ENCODE results near the gene ZNF526. TPM values are rescaled to one million over a fixed set of nuclear protein-coding genes. Genes with fewer than 3 reads are reported as not detected.

Gene ZNF526
- polyA plus RNA-seq, 3 donors = 0.96 to 3.4 (median 1.3) TPM

DNA sequence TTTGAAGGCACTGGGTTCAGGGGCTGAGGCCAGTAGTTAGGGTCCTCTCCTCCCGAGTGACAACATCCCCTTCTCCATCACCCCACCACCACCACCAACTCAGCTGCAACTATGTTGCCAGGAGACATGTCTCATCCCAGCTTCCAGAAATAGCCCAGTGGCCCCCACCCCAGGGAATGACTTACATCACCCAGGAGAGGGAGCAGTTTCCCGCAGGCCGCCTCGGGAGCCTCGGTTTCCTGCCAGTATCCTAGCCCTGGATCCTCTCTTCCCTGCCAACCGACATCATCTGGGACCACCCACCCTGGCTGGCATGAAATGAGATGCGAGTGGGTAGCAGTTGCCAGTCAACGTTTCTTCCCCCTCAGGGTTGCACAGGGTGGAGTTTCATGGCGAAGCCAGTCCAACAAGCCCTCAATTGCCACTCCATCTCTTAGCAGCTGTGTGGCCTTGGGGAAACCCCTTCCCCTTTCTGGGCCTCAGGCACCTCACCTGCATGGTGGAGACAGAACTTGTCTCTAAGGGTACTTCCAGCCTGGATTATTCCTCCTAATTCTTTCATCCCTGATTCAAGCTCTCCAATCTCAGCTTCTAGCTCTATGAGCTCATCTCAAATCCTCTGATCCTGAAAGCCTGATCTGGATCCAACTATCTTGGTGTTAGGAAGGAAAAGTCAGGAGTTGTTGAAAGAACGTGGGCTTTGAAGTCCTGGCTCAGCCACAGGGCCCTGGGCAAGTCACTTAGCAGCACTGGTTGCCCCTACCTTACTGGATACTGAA is 26.2 kb downstream of the ZNF526 start:
- intact Hi-C loops (cut with micrococcal nuclease) = loop anchor here in 1 of 2 donors (10.0 kb wide), 1 partner anchor 112 kb away; the partner anchor contains the start of gene POU2F2
- H3K9me3 Mint-ChIP-seq = no peaks in the 10 kb centered on the region
- H3K4me2 ChIP-seq (replicated peaks; ENCODE audit: extremely low read depth, low read length, poor library complexity, severe bottlenecking) = no peak overlapping the region
- peaks cover 0 to 4% (median 3%) of the 10 kb centered on the region in 3 donors for H3K27me3 Mint-ChIP-seq (ENCODE audit: low read depth in 3 of 3)
- H3K4me1 ChIP-seq (ENCODE audit: control insufficient read depth in 1 of 2, insufficient read depth in 2 of 2, low read length in 2 of 2) = peaks cover 28 to 37% of the 10 kb centered on the region in 2 donors
- H3K27ac ChIP-seq (ENCODE audit: low read depth in 1 of 2, low read length in 2 of 2) = no peak overlapping the region
- peaks cover 9 to 22% of the 10 kb centered on the region in 2 donors for H3K36me3 Mint-ChIP-seq
- H3K27me3 ChIP-seq (ENCODE audit: control insufficient read depth in 2 of 2, insufficient read depth in 2 of 2, low read length in 2 of 2) = no peaks in the 10 kb centered on the region
- H2AFZ ChIP-seq (ENCODE audit: insufficient read depth, low read depth, low read length, poor library complexity, severe bottlenecking) = no peak overlapping the region
- H3K79me2 ChIP-seq (ENCODE audit: insufficient read depth, low read length) = peaks cover 25% of the 10 kb centered on the region
- H3K4me3 Mint-ChIP-seq = no peak overlapping the region
- peak in 1 of 3 donors; percentile 26 for DNase-seq
- WGBS (ENCODE audit: insufficient coverage) = 39% methylated on average over 4 of the region's 10 CpGs
- peaks cover 38% of the 10 kb centered on the region for H3K4me1 Mint-ChIP-seq
- H3K36me3 ChIP-seq (replicated peaks in 1 of 2; ENCODE audit: control insufficient read depth in 1 of 2, insufficient read depth in 2 of 2, low read length in 2 of 2) = peaks cover 4 to 17% of the 10 kb centered on the region in 2 donors
- TF ChIP-seq, protein P1, sequence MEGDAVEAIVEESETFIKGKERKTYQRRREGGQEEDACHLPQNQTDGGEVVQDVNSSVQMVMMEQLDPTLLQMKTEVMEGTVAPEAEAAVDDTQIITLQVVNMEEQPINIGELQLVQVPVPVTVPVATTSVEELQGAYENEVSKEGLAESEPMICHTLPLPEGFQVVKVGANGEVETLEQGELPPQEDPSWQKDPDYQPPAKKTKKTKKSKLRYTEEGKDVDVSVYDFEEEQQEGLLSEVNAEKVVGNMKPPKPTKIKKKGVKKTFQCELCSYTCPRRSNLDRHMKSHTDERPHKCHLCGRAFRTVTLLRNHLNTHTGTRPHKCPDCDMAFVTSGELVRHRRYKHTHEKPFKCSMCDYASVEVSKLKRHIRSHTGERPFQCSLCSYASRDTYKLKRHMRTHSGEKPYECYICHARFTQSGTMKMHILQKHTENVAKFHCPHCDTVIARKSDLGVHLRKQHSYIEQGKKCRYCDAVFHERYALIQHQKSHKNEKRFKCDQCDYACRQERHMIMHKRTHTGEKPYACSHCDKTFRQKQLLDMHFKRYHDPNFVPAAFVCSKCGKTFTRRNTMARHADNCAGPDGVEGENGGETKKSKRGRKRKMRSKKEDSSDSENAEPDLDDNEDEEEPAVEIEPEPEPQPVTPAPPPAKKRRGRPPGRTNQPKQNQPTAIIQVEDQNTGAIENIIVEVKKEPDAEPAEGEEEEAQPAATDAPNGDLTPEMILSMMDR (IDR thresholded peaks at IDR 0.05) = no peak
- H3K9me3 ChIP-seq (replicated peaks in 1 of 2; ENCODE audit: control insufficient read depth in 1 of 2, insufficient read depth in 1 of 2, low read length in 2 of 2) = no peaks in the 10 kb centered on the region
- no peak overlapping the region for H3K4me3 ChIP-seq (replicated peaks in 1 of 3; ENCODE audit: low read depth in 2 of 3, low read length in 3 of 3)
- peaks cover 49% of the 10 kb centered on the region for H4K20me1 ChIP-seq (ENCODE audit: insufficient read depth, low read length)
- no peak overlapping the region for H3K9ac ChIP-seq (ENCODE audit: insufficient read depth, low read length, poor library complexity, severe bottlenecking)
- H3K27ac Mint-ChIP-seq = peak overlapping the region in 4 of 7 donors; percentile 20 to 79 (median 52)

DNA sequence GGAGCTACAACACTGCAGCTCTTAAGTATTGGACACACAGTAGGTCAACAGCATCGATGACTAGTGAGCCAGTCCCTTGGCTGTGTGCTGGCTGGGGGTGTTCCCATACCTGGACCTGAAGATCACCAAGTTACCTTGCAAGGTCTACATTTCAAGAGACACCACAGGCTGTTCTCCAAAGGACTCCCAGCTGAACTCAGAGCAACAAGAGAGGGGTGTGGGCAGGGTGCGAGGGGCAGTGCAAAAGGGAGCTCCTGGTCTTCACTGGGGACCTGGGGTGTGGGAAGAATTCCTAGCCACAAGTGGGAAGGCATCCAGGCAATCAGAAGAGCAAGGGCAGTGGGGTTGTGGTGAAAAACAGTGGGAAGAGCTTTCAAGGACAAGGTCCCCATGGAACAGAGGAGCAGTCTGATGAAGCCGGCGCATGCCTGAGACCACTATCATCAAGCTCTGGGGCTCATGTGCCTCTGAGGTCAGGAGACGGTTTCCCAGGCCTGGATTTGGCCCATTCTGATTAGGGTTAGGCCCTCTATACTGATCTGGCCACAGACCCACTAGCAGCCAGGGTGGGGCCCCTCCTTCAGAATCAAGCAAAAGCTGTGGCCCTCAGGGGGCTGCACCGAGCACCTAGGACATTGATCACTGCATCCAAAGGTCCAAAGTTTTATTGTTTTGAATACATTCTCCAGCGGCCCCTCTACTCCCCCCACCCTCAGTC is 27.0 kb downstream of the ZNF526 start:
- Histone ChIP-seq H3K27ac (ENCODE audit: low read depth in 1 of 2, low read length in 2 of 2) (no peak overlapping the region), H3K79me2 (ENCODE audit: insufficient read depth, low read length) (peaks cover 24% of the 10 kb centered on the region), H3K36me3 (replicated peaks in 1 of 2; ENCODE audit: control insufficient read depth in 1 of 2, insufficient read depth in 2 of 2, low read length in 2 of 2) (peaks cover 4 to 17% of the 10 kb centered on the region in 2 donors), H3K4me2 (replicated peaks; ENCODE audit: extremely low read depth, low read length, poor library complexity, severe bottlenecking) (no peak overlapping the region), H3K9me3 (replicated peaks in 1 of 2; ENCODE audit: control insufficient read depth in 1 of 2, insufficient read depth in 1 of 2, low read length in 2 of 2) (no peaks in the 10 kb centered on the region), H3K9ac (ENCODE audit: insufficient read depth, low read length, poor library complexity, severe bottlenecking) (no peak overlapping the region), H4K20me1 (ENCODE audit: insufficient read depth, low read length) (peaks cover 50% of the 10 kb centered on the region), H3K4me3 (replicated peaks in 1 of 3; ENCODE audit: low read depth in 2 of 3, low read length in 3 of 3) (no peak overlapping the region), H3K4me1 (ENCODE audit: control insufficient read depth in 1 of 2, insufficient read depth in 2 of 2, low read length in 2 of 2) (peaks cover 29 to 38% of the 10 kb centered on the region in 2 donors), H3K27me3 (ENCODE audit: control insufficient read depth in 2 of 2, insufficient read depth in 2 of 2, low read length in 2 of 2) (no peaks in the 10 kb centered on the region), H2AFZ (ENCODE audit: insufficient read depth, low read depth, low read length, poor library complexity, severe bottlenecking) (no peak overlapping the region)
- H3K36me3 Mint-ChIP-seq = peaks cover 9 to 22% of the 10 kb centered on the region in 2 donors
- peak overlapping the region in 3 of 7 donors; percentile 47 to 59 (median 51) for H3K27ac Mint-ChIP-seq
- peaks cover 0 to 4% (median 3%) of the 10 kb centered on the region in 3 donors for H3K27me3 Mint-ChIP-seq (ENCODE audit: low read depth in 3 of 3)
- no peak overlapping the region for H3K4me3 Mint-ChIP-seq
- intact Hi-C loops (cut with micrococcal nuclease) = loop anchor here in 1 of 2 donors (10.0 kb wide), 1 partner anchor 112 kb away; the partner anchor contains the start of gene POU2F2
- peaks cover 39% of the 10 kb centered on the region for H3K4me1 Mint-ChIP-seq
- H3K9me3 Mint-ChIP-seq = no peaks in the 10 kb centered on the region
- whole genome bisulfite sequencing (ENCODE audit: insufficient coverage) = 87% methylated on average over 6 of the region's 7 CpGs
- TF ChIP-seq, protein P1 (IDR thresholded peaks at IDR 0.05) = no peak
- no peak for DNase-seq
